Measurements from ENCODE around the gene LTBP2. TPM values are rescaled to one million over a fixed set of nuclear protein-coding genes. Genes with fewer than 3 reads are reported as not detected.

The LTBP2 gene
- total and polyA plus RNA-seq, 8 donors, result 2.9 to 36.2 (median 7.9) TPM

DNA sequence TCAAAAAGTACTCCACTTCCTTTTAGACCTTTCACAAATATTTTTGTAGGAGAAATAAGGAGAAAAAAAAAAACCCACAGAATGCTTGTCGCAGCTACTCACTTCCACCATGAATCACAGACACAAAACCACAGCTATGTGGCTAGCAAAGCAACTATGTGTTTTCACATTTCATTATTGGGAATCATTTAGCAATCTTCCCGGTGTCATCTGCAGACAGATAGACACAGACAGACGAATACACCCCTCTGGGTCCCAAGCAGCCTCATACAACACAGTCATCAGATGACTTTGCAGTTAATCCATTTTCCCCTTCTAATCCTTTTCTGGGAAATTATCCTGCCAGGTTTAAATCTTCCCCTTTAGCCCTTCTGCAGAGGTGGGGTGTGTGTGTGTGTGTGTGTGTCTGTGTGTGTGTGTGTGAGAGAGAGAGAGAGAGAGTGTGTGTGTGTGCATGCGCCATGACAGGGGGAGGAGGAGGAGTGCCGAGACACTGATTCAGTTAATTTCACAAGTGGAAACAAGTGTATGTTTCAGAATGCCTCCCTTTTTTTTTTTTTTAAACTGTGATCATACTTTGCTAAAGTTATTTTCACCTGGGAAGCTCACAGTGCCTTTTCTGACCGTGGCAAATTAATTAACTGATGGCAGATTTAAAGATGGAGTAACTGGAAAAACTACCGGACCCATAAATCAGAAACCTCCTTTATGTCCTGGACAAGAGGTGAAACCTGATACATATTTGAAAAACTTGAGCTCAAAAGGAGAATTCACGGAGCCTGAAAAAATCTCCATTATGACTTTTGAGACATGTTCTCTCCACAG lies 39.9 kb downstream of the LTBP2 start:
- Histone ChIP-seq H3K27me3 (peaks cover 0 to 8% (median 0%) of the 10 kb centered on the region in 3 donors), H3K36me3 (no peaks in the 10 kb centered on the region), H3K27ac (peak overlapping the region; percentile 59 to 87 (median 78)), H3K9me3 (no peaks in the 10 kb centered on the region), H3K4me3 (peak overlapping the region in 1 of 4 donors; percentile 2), H3K4me1 (peaks cover 12 to 89% (median 65%) of the 10 kb centered on the region in 4 donors)
- intact Hi-C loops (cut with DNase I; ENCODE audit: low total_unique reads), result no loop called here
- WGBS, 5 donors, result 17 to 25% (median 20%) methylated on average over 8 of the region's 8 CpGs
- peak in 1 of 2 donors; percentile 65 for DNase-seq
- TF ChIP-seq POLR2AphosphoS5 (IDR thresholded peaks at IDR 0.05), result peak in 1 of 3 donors; percentile 47
- TF ChIP-seq, protein P1, sequence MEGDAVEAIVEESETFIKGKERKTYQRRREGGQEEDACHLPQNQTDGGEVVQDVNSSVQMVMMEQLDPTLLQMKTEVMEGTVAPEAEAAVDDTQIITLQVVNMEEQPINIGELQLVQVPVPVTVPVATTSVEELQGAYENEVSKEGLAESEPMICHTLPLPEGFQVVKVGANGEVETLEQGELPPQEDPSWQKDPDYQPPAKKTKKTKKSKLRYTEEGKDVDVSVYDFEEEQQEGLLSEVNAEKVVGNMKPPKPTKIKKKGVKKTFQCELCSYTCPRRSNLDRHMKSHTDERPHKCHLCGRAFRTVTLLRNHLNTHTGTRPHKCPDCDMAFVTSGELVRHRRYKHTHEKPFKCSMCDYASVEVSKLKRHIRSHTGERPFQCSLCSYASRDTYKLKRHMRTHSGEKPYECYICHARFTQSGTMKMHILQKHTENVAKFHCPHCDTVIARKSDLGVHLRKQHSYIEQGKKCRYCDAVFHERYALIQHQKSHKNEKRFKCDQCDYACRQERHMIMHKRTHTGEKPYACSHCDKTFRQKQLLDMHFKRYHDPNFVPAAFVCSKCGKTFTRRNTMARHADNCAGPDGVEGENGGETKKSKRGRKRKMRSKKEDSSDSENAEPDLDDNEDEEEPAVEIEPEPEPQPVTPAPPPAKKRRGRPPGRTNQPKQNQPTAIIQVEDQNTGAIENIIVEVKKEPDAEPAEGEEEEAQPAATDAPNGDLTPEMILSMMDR (IDR thresholded peaks at IDR 0.05), result no peak
- TF ChIP-seq POLR2A (IDR thresholded peaks at IDR 0.05), result no peak
- TF ChIP-seq EP300 (IDR thresholded peaks at IDR 0.05), result no peak

DNA sequence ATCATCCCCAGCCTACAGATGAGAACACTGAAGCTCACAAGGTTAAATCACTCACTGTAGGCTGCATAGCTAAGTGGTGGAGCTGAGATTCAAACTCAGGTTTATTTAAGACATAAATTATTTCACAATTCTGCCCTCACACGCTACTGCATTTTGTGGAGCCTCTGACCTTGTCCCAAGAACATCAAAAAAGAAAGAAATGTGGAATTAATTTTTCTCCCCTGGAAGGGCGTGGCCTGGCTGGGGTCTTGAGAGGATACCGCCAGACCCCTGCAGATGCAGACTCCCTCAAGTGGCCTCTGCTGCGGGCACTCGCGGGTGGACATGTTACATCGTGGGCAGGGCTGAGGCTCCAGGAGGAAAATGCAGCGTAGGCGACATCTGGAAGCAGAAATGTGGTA lies 40.6 kb downstream of the LTBP2 start:
- no peak for DNase-seq
- intact Hi-C loops (cut with DNase I; ENCODE audit: low total_unique reads), result no loop called here
- H3K9me3 ChIP-seq, result no peaks in the 10 kb centered on the region
- H3K4me1 ChIP-seq, result peaks cover 12 to 90% (median 66%) of the 10 kb centered on the region in 4 donors
- WGBS, 5 donors, result 30 to 57% (median 43%) methylated on average over 9 of the region's 9 CpGs
- peak overlapping the region; percentile 59 to 87 (median 78) for H3K27ac ChIP-seq
- TF ChIP-seq POLR2A (IDR thresholded peaks at IDR 0.05) (no peak), POLR2AphosphoS5 (IDR thresholded peaks at IDR 0.05) (no peak), EP300 (IDR thresholded peaks at IDR 0.05) (no peak)
- TF ChIP-seq, protein P1 (IDR thresholded peaks at IDR 0.05), result no peak
- H3K27me3 ChIP-seq, result peaks cover 0 to 8% (median 0%) of the 10 kb centered on the region in 3 donors
- H3K4me3 ChIP-seq, result no peak overlapping the region
- no peaks in the 10 kb centered on the region for H3K36me3 ChIP-seq

DNA sequence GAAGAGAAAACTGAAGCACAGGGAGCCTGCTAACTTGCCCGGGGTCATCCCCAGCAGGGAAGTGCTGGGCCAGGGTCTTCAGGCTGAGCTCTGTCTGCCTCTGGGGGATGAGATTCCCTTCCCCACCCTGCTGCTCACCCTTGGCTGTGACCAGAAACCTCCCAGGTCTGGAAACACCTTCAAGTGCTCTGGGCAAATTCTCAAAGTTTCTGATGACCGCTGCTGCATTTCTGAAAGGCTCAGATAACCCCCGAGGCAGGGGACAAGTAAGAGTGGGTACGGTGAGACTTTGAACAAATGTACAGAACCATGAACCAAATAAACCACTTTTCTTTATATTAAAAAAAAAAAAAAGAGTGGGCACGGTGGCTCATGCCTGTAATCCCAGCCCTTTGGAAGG lies 41.3 kb downstream of the LTBP2 start:
- H3K4me3 ChIP-seq, result no peak overlapping the region
- intact Hi-C loops (cut with DNase I; ENCODE audit: low total_unique reads), result no loop called here
- H3K27me3 ChIP-seq, result peaks cover 0 to 8% (median 0%) of the 10 kb centered on the region in 3 donors
- TF ChIP-seq POLR2A (IDR thresholded peaks at IDR 0.05), result no peak
- TF ChIP-seq EP300 (IDR thresholded peaks at IDR 0.05), result no peak
- no peak for TF ChIP-seq POLR2AphosphoS5 (IDR thresholded peaks at IDR 0.05)
- TF ChIP-seq, protein P1 (IDR thresholded peaks at IDR 0.05), result no peak
- H3K36me3 ChIP-seq, result no peaks in the 10 kb centered on the region
- WGBS, 5 donors, result 67 to 90% (median 78%) methylated on average over 5 of the region's 5 CpGs
- peak overlapping the region in 4 of 5 donors; percentile 74 to 87 (median 81) for H3K27ac ChIP-seq
- H3K9me3 ChIP-seq, result no peaks in the 10 kb centered on the region
- no peak for DNase-seq
- H3K4me1 ChIP-seq, result peaks cover 12 to 90% (median 65%) of the 10 kb centered on the region in 4 donors

DNA sequence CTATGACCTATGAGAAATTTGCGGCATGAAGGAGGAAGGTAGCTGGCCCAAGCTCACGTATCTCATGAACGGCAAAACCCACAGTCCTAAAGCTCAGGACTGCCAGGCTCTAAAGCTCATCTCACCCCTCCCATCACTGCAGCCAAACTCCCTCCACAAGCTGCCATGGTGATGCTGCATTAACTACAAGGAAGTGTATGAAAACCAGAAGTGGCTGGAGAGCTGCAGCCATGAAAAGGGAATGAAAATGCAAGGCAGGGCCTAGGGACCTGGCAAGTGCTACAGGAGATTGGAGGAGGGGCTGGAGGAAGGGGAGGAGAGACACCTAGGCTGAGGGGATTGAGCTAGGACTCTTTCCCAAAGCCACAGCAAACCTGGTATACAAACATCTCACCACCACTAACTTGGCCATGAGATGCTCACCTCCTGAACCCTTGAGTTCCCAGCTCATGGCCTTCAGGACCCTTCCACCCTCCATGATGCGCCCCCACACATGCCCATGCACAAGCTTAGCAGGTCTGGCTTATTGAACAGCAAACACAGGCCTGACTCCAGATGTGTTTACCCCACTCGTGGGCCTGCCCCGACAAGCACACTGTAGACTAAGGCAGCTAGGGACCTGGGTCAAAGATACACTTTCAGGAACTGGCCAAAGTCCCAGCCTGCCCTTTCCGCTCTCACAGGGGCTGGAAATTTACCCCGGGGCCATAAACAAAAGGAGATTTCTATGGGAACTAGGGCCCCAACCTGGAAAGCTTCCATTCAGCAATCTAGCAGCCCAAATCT lies 42.0 kb downstream of the LTBP2 start:
- intact Hi-C loops (cut with DNase I; ENCODE audit: low total_unique reads), result no loop called here
- WGBS, 5 donors, result 46 to 58% (median 53%) methylated on average over 8 of the region's 8 CpGs
- Histone ChIP-seq H3K9me3 (no peaks in the 10 kb centered on the region), H3K4me3 (no peak overlapping the region), H3K36me3 (no peaks in the 10 kb centered on the region), H3K27ac (peak overlapping the region in 4 of 5 donors; percentile 74 to 87 (median 81)), H3K4me1 (peaks cover 12 to 86% (median 64%) of the 10 kb centered on the region in 4 donors), H3K27me3 (peaks cover 0 to 8% (median 0%) of the 10 kb centered on the region in 3 donors)
- TF ChIP-seq POLR2A (IDR thresholded peaks at IDR 0.05), result no peak
- TF ChIP-seq, protein P1 (IDR thresholded peaks at IDR 0.05), result no peak
- no peak for TF ChIP-seq EP300 (IDR thresholded peaks at IDR 0.05)
- no peak for TF ChIP-seq POLR2AphosphoS5 (IDR thresholded peaks at IDR 0.05)
- peak in 1 of 2 donors; percentile 65 for DNase-seq

Data from stomach (tissue), 9 donors.